HEK293 (cell line): ENCODE data around the gene GALNTL6.

Source experiments
- CTCF ChIA-PET: fragments of 350-600 bp; formaldehyde crosslinking; extraction: SDS; loops from one replicate; lab custom pipeline; 2021; ENCODE audit warnings: antibody characterized with exemption; lab: Yijun Ruan, JAX
- POLR2A ChIA-PET: fragments of 300-600 bp; formaldehyde crosslinking; extraction: SDS; loops from one replicate; lab custom pipeline; 2020; ENCODE audit warnings: antibody characterized with exemption, inconsistent platforms; lab: Yijun Ruan, JAX
- H3K27ac ChIP-seq: fragments of 200-500 bp; sonication (Bioruptor generic); 2 replicates; pipeline ENCODE4 v1.5.1; 2014; ENCODE audit warnings: low read depth, low read length, control low read depth, inconsistent platforms; ENCODE audit errors: extremely low read depth
- H3K36me3 ChIP-seq, 2 experiments: fragments of 200-500 bp in 1 of 2; sonication (Bioruptor generic) in 1 of 2; 1 replicate in 1 of 2; 2 replicates in 1 of 2; pipeline ENCODE4 v1.5.1; 2014 to 2017; ENCODE audit warnings: inconsistent platforms in 2 of 2, low read length in 2 of 2; ENCODE audit not compliant: control insufficient read depth in 2 of 2, insufficient read depth in 1 of 2
- H3K4me1 ChIP-seq: fragments of 200-500 bp; sonication (Bioruptor generic); 2 replicates; pipeline ENCODE4 v1.5.1; 2014; ENCODE audit warnings: mild to moderate bottlenecking, low read length, inconsistent platforms; ENCODE audit not compliant: control insufficient read depth, insufficient read depth
- H3K4me3 ChIP-seq: 2 replicates; pipeline ENCODE4 v1.5.1; 2011; ENCODE audit warnings: low read depth, mild to moderate bottlenecking, control low read depth, low read length, moderate library complexity
- H3K9me3 ChIP-seq: fragments of 200-500 bp; sonication (Bioruptor generic); 2 replicates; pipeline ENCODE4 v1.5.1; 2014; ENCODE audit warnings: low read depth, low read length, inconsistent platforms; ENCODE audit not compliant: control insufficient read depth, insufficient read depth
- HOXA7 ChIP-seq: sonication (generic); formaldehyde crosslinking; IDR thresholded peaks from 2 replicates; pipeline ENCODE4 v1.8.1; 2022; ENCODE audit warnings: missing genetic modification reagents, borderline replicate concordance
- KLF9 ChIP-seq: fragments of 450-650 bp; formaldehyde crosslinking; IDR thresholded peaks from 2 replicates; pipeline ENCODE4 v1.5.1; 2016; ENCODE audit warnings: missing biosample characterization, missing genetic modification characterization, low read depth
- OSR2 ChIP-seq: fragments of 450-650 bp; formaldehyde crosslinking; IDR thresholded peaks from 2 replicates; pipeline ENCODE4 v1.5.1; 2016; ENCODE audit warnings: missing biosample characterization, missing genetic modification characterization
- ZBTB10 ChIP-seq: fragments of 450-650 bp; formaldehyde crosslinking; IDR thresholded peaks from 2 replicates; pipeline ENCODE4 v1.5.1; 2016; ENCODE audit warnings: missing biosample characterization, missing genetic modification characterization
- ZBTB17 ChIP-seq: fragments of 450-650 bp; formaldehyde crosslinking; IDR thresholded peaks from 2 replicates; pipeline ENCODE4 v1.5.1; 2016; ENCODE audit warnings: missing biosample characterization, missing genetic modification characterization
- ZBTB48 ChIP-seq: fragments of 450-650 bp; formaldehyde crosslinking; IDR thresholded peaks from 2 replicates; pipeline ENCODE4 v1.5.1; 2016; ENCODE audit warnings: missing biosample characterization, missing genetic modification characterization
- ZBTB49 ChIP-seq: fragments of 450-650 bp; formaldehyde crosslinking; IDR thresholded peaks from 2 replicates; pipeline ENCODE4 v1.5.1; 2016; ENCODE audit warnings: missing biosample characterization, missing genetic modification characterization, low read depth
- ZBTB8A ChIP-seq: fragments of 450-650 bp; formaldehyde crosslinking; IDR thresholded peaks from 2 replicates; pipeline ENCODE4 v1.5.1; 2016; ENCODE audit warnings: missing biosample characterization, missing genetic modification characterization
- ZNF10 ChIP-seq: fragments of 450-650 bp; formaldehyde crosslinking; IDR thresholded peaks from 2 replicates; pipeline ENCODE4 v1.5.1; 2017; ENCODE audit warnings: missing biosample characterization, missing genetic modification characterization
- ZNF121 ChIP-seq: fragments of 450-650 bp; formaldehyde crosslinking; IDR thresholded peaks from 2 replicates; pipeline ENCODE4 v1.5.1; 2016; ENCODE audit warnings: missing biosample characterization, missing genetic modification characterization
- ZNF16 ChIP-seq: fragments of 450-650 bp; formaldehyde crosslinking; IDR thresholded peaks from 2 replicates; pipeline ENCODE4 v1.5.1; 2016; ENCODE audit warnings: low read depth, missing biosample characterization, missing genetic modification characterization
- ZNF223 ChIP-seq: fragments of 450-650 bp; formaldehyde crosslinking; IDR thresholded peaks from 2 replicates; pipeline ENCODE4 v1.5.1; 2016; ENCODE audit warnings: missing biosample characterization, missing genetic modification characterization
- ZNF341 ChIP-seq: fragments of 450-650 bp; formaldehyde crosslinking; IDR thresholded peaks from 2 replicates; pipeline ENCODE4; 2016; ENCODE audit warnings: low read depth, missing biosample characterization, missing genetic modification characterization
- ZNF350 ChIP-seq: fragments of 450-650 bp; formaldehyde crosslinking; IDR thresholded peaks from 2 replicates; pipeline ENCODE4 v1.5.0; 2017; ENCODE audit warnings: missing biosample characterization, mild to moderate bottlenecking, missing genetic modification characterization
- ZNF391 ChIP-seq: fragments of 450-650 bp; formaldehyde crosslinking; IDR thresholded peaks from 2 replicates; pipeline ENCODE4 v1.5.1; 2016; ENCODE audit warnings: low read depth, missing biosample characterization, missing genetic modification characterization, borderline replicate concordance
- ZNF404 ChIP-seq: fragments of 450-650 bp; formaldehyde crosslinking; IDR thresholded peaks from 2 replicates; pipeline ENCODE4 v1.5.1; 2017; ENCODE audit warnings: missing biosample characterization, missing genetic modification characterization
- ZNF514 ChIP-seq: fragments of 450-650 bp; formaldehyde crosslinking; IDR thresholded peaks from 2 replicates; pipeline ENCODE4 v1.5.1; 2016; ENCODE audit warnings: missing biosample characterization, missing genetic modification characterization
- ZNF530 ChIP-seq: fragments of 450-650 bp; formaldehyde crosslinking; IDR thresholded peaks from 2 replicates; pipeline ENCODE4 v1.5.1; 2016; ENCODE audit warnings: low read depth, missing biosample characterization, missing genetic modification characterization
- ZNF624 ChIP-seq: fragments of 450-650 bp; formaldehyde crosslinking; IDR thresholded peaks from 2 replicates; pipeline ENCODE4 v1.5.1; 2017; ENCODE audit warnings: missing biosample characterization, missing genetic modification characterization
- ZNF639 ChIP-seq: fragments of 450-650 bp; formaldehyde crosslinking; IDR thresholded peaks from 2 replicates; pipeline ENCODE4 v1.5.1; 2016; ENCODE audit warnings: missing biosample characterization, missing genetic modification characterization
- ZNF791 ChIP-seq: fragments of 450-650 bp; formaldehyde crosslinking; IDR thresholded peaks from 2 replicates; pipeline ENCODE4 v1.5.1; 2016; ENCODE audit warnings: missing biosample characterization, missing genetic modification characterization
- ZNF792 ChIP-seq: fragments of 450-650 bp; formaldehyde crosslinking; IDR thresholded peaks from 2 replicates; pipeline ENCODE4 v1.5.1; 2016; ENCODE audit warnings: missing biosample characterization, missing genetic modification characterization
- ZXDB ChIP-seq: fragments of 450-650 bp; formaldehyde crosslinking; IDR thresholded peaks from 2 replicates; pipeline ENCODE4 v1.5.1; 2016; ENCODE audit warnings: missing biosample characterization, missing genetic modification characterization
- TF ChIP-seq, protein P1 (sequence below): fragments of 450-650 bp; formaldehyde crosslinking; IDR thresholded peaks from 2 replicates; pipeline ENCODE4 v1.5.1; 2017; ENCODE audit warnings: missing biosample characterization, missing genetic modification characterization

The GALNTL6 gene

GRCh38 chr4:172654457-172654856, 841.3 kb downstream of the GALNTL6 start:
- Histone ChIP-seq H3K9me3 (no peaks in the 10 kb centered on the region), H3K4me3 (no peak overlapping the region), H3K36me3 (no peaks in the 10 kb centered on the region), H3K4me1 (no peaks in the 10 kb centered on the region), H3K27ac (no peak overlapping the region)
- ChIA-PET POLR2A (no interaction called here), CTCF (no interaction called here)
- TF ChIP-seq ZNF530 (no peak), OSR2 (tag by site-specific recombination) (no peak), ZXDB (tag by site-specific recombination) (no peak), ZBTB49 (tag by site-specific recombination) (no peak), ZNF639 (tag by site-specific recombination) (no peak), ZBTB48 (tag by site-specific recombination) (no peak)

GRCh38 chr4:172656055-172656454, 842.9 kb downstream of the GALNTL6 start:
- no peak overlapping the region for H3K4me3 ChIP-seq
- no peaks in the 10 kb centered on the region for H3K9me3 ChIP-seq
- H3K27ac ChIP-seq, result no peak overlapping the region
- TF ChIP-seq ZBTB10 (tag by site-specific recombination) (no peak), ZNF350 (tag by site-specific recombination) (no peak), ZNF530 (no peak), ZNF121 (tag by site-specific recombination) (no peak), ZNF624 (tag by site-specific recombination) (no peak)
- TF ChIP-seq, all 188 proteins: peak for 0
- ChIA-PET CTCF (no interaction called here), POLR2A (no interaction called here)
- Histone ChIP-seq H3K36me3 (no peaks in the 10 kb centered on the region), H3K4me1 (no peaks in the 10 kb centered on the region)

DNA sequence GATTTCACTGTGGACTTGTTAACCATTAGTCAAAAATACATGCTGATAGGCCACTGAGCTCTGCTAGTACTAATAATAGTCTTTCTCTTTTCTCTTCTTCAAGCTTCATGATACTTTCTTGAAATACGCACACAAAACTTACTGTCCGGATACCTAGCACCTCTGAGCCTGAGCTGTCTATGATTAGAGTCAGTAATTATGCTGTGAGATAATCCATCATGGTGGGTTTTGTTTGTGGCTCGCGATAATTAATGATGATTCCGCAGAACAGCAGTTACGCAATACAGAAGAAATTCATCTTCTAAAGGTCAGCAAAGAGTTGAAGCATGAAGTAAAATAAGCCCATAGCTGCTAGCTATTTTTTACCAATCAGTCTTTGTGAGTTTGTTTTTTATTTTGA, 843.9 kb downstream of the GALNTL6 start:
- Histone ChIP-seq H3K4me3 (no peak overlapping the region), H3K9me3 (no peaks in the 10 kb centered on the region)
- CTCF ChIA-PET, result interaction anchor here (0.7 kb wide), 1 partner anchor 24 kb away, joined by 3 read pairs; no protein-coding TSS in a partner anchor
- TF ChIP-seq ZNF341 (tag by site-specific recombination) (no peak), HOXA7 (no peak), ZNF223 (tag by site-specific recombination) (no peak), ZNF16 (tag by site-specific recombination) (no peak), ZNF514 (tag by site-specific recombination) (no peak), ZNF391 (tag by site-specific recombination) (no peak), ZNF792 (no peak), ZBTB17 (tag by site-specific recombination) (no peak), ZNF10 (tag by site-specific recombination) (no peak), ZNF791 (no peak), ZBTB8A (no peak), ZNF404 (tag by site-specific recombination) (no peak), KLF9 (tag by site-specific recombination) (no peak)
- TF ChIP-seq, protein P1, sequence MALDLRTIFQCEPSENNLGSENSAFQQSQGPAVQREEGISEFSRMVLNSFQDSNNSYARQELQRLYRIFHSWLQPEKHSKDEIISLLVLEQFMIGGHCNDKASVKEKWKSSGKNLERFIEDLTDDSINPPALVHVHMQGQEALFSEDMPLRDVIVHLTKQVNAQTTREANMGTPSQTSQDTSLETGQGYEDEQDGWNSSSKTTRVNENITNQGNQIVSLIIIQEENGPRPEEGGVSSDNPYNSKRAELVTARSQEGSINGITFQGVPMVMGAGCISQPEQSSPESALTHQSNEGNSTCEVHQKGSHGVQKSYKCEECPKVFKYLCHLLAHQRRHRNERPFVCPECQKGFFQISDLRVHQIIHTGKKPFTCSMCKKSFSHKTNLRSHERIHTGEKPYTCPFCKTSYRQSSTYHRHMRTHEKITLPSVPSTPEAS (tag by site-specific recombination), result no peak
- TF ChIP-seq, all 188 proteins: peak for 0
- H3K4me1 ChIP-seq, result no peaks in the 10 kb centered on the region
- POLR2A ChIA-PET, result no interaction called here
- no peaks in the 10 kb centered on the region for H3K36me3 ChIP-seq
- H3K27ac ChIP-seq, result no peak overlapping the region
